Right ventricle myocardium superior (tissue), 1 donor: Measurements from ENCODE around the gene GPRIN2. TPM values are rescaled to one million over a fixed set of nuclear protein-coding genes. Genes with fewer than 3 reads are reported as not detected.
"Not testable (repeated sequence)": the region's sequence is repeated elsewhere in the genome, so short reads cannot be mapped to it uniquely, and the experiment has no call there.

Source experiments
- ATAC-seq: fragments of 200-7000 bp; cut with Tn5 transposase; one replicate; pipeline ENCODE4 v1.9.1; 2020; ENCODE audit warnings: mild to moderate bottlenecking; ENCODE audit not compliant: poor library complexity
- DNase-seq: peaks from one replicate; pipeline ENCODE4 v3.0.0-alpha.2; 2020
- intact Hi-C: fragments of 100-400 bp; cut with DNase I; formaldehyde crosslinking; loops from one replicate; pipeline ENCODE4 v1.11.2; 2022
- total RNA-seq: library from RNA; stranded (reverse); fragmentation: NEBNext Ultra II Directional; extraction: Animal tissue kit (Norgen Biotek cat#: 25700); gene quantifications from one replicate; pipeline ENCODE4 v1.2.1, GENCODE V29; 2021
- donor health status: DM: no; HTN: yes; CAD: no; lungs with severe emphysema.

The GPRIN2 gene
- total RNA-seq, 1 donor from 2014 or later = not detected

- ATAC-seq (no peak), DNase-seq (no peak)
- intact Hi-C loops = no loop called here
Observed at GRCh38 chr10:46514431-46514861, 42.0 kb downstream of the GPRIN2 start.

DNA sequence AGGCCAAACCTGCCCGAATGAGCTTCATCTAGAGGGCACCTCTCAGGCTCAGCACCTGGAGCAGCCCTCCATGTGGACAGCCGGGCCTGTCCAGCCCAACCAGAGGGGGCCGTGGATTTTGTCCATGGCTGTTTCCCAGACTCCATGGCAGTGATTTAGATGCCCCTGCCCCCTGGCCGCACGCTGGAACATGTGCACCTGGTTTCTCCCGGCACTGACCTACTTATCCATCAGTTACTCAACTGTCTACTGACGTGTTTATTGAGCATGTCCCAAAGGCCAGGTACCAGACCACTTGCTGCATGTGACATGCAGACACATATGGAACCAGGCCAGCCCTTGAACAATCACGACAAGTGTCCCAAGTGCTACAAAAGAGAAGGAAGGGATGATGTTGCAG, 43.1 kb downstream of the GPRIN2 start:
- intact Hi-C loops, DNase-seq, ATAC-seq: not testable (repeated sequence)

GRCh38 chr10:46512725-46513124, 43.7 kb downstream of the GPRIN2 start:
- intact Hi-C loops, DNase-seq: not testable (repeated sequence)
- ATAC-seq = peak; percentile 45

DNA sequence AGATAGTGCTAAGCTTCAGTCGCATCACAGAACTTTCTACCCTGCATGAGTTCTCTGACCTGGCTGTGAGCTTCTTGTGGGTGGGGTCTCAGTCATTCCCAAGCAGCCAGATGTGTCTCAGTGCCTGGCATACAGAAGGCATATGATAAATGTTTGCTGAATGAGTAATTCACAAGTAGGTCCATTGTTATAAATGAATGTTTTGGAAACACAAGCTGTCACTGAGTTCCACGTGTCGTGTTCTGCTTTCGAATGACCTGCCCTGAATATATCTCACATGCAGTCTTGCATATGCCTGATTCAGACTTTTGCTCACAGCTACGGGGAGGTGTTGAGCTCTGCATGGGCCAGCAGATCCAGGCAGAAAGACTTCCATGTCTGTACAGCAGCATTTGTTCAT, 44.5 kb downstream of the GPRIN2 start:
- intact Hi-C loops, DNase-seq, ATAC-seq: not testable (repeated sequence)

Other genes with a start within 250 kb of the GPRIN2 start
- 0.81 TPM for gene ANXA8L1, start 180.9 kb downstream of the GPRIN2 start, total RNA-seq
- gene NPY4R, start 90.7 kb downstream of the GPRIN2 start, total RNA-seq = not detected
- gene SYT15, start 22.5 kb upstream of the GPRIN2 start, total RNA-seq = 2.7 TPM